HepG2 (cell line): ENCODE data around the gene ZNF19. TPM values are rescaled to one million over a fixed set of nuclear protein-coding genes. Genes with fewer than 3 reads are reported as not detected.

ENCODE experiments used
- ARID2 ChIP-seq: sonication (generic); formaldehyde crosslinking; IDR thresholded peaks from 2 replicates; pipeline ENCODE4 v1.8.1; 2022; ENCODE audit warnings: mild to moderate bottlenecking, missing genetic modification reagents, borderline replicate concordance
- EHMT2 ChIP-seq: fragments of 200-600 bp; sonication (generic); IDR thresholded peaks from 2 replicates; pipeline ENCODE4 v1.7.0; 2017; ENCODE audit warnings: antibody characterized with exemption, low read depth, low read length, borderline replicate concordance
- ETV6 ChIP-seq: sonication (generic); formaldehyde crosslinking; conservative IDR thresholded peaks from 2 replicates; pipeline ENCODE4 v1.4.0; 2020; ENCODE audit warnings: missing genetic modification reagents
- FOXA3 ChIP-seq: IDR thresholded peaks from 2 replicates; pipeline ENCODE4 v1.6.1; 2016; ENCODE audit warnings: missing genetic modification reagents, missing compliant biosample characterization
- GATA4 ChIP-seq: sonication (generic); IDR thresholded peaks from 2 replicates; pipeline ENCODE4 v1.6.1; 2016; ENCODE audit warnings: antibody characterized with exemption, low read depth, borderline replicate concordance
- GATAD1 ChIP-seq: IDR thresholded peaks from 2 replicates; pipeline ENCODE4 v1.6.1; 2016; ENCODE audit warnings: missing genetic modification reagents, missing compliant biosample characterization
- KLF15 ChIP-seq: sonication (generic); formaldehyde crosslinking; IDR thresholded peaks from 2 replicates; pipeline ENCODE4 v1.8.1; 2023; ENCODE audit warnings: borderline replicate concordance, mild to moderate bottlenecking, inconsistent platforms, missing genetic modification reagents, mixed read lengths
- MAFF ChIP-seq: IDR thresholded peaks from 2 replicates; pipeline ENCODE4 v1.6.1; 2011; ENCODE audit warnings: low read depth, low read length, improper control_type of control experiment
- MEIS1 ChIP-seq: sonication (generic); formaldehyde crosslinking; IDR thresholded peaks from 2 replicates; pipeline ENCODE4 v1.9.0; 2021; ENCODE audit warnings: mild to moderate bottlenecking, missing genetic modification reagents, moderate library complexity, borderline replicate concordance
- NFIB ChIP-seq: sonication (generic); formaldehyde crosslinking; IDR thresholded peaks from 2 replicates; pipeline ENCODE4 v1.9.0; 2021; ENCODE audit warnings: missing genetic modification reagents, mild to moderate bottlenecking, borderline replicate concordance
- PLRG1 ChIP-seq: fragments of 450-650 bp; conservative IDR thresholded peaks from 2 replicates; pipeline ENCODE4 v1.6.1; 2016
- ZBTB20 ChIP-seq: sonication (generic); formaldehyde crosslinking; IDR thresholded peaks from 2 replicates; pipeline ENCODE4 v1.8.1; 2023; ENCODE audit warnings: missing genetic modification reagents, low read depth, mild to moderate bottlenecking, borderline replicate concordance
- ZFAT ChIP-seq: sonication (generic); formaldehyde crosslinking; conservative IDR thresholded peaks from 2 replicates; pipeline ENCODE4 v1.8.1; 2023; ENCODE audit warnings: missing genetic modification reagents, inconsistent platforms
- ZFP36L1 ChIP-seq: sonication (generic); formaldehyde crosslinking; IDR thresholded peaks from 2 replicates; pipeline ENCODE4 v1.8.0; 2022; ENCODE audit warnings: mild to moderate bottlenecking, missing genetic modification reagents, moderate library complexity
- ZMYM4 ChIP-seq: sonication (generic); formaldehyde crosslinking; IDR thresholded peaks from 2 replicates; pipeline ENCODE4 v1.8.1; 2023; ENCODE audit warnings: mild to moderate bottlenecking, missing genetic modification reagents
- ZNF333 ChIP-seq: sonication (generic); formaldehyde crosslinking; IDR thresholded peaks from 2 replicates; pipeline ENCODE4 v1.4.0; 2020; ENCODE audit warnings: mild to moderate bottlenecking, missing genetic modification reagents, borderline replicate concordance
- ZNF34 ChIP-seq: sonication (generic); formaldehyde crosslinking; IDR thresholded peaks from 2 replicates; pipeline ENCODE4 v1.4.0; 2020; ENCODE audit warnings: mild to moderate bottlenecking, missing genetic modification reagents, borderline replicate concordance
- ZNF607 ChIP-seq: sonication (generic); formaldehyde crosslinking; IDR thresholded peaks from 2 replicates; pipeline ENCODE4 v1.5.1; 2020; ENCODE audit warnings: missing genetic modification reagents, mild to moderate bottlenecking, borderline replicate concordance
- ZNF614 ChIP-seq: IDR thresholded peaks from 2 replicates; pipeline ENCODE4 v1.6.1; 2018; ENCODE audit warnings: missing biosample characterization, missing genetic modification reagents, inconsistent platforms, borderline replicate concordance
- polyA plus RNA-seq, 8 experiments: library from polyadenylated mRNA; depleted of rRNA in 3 of 8; stranded (reverse) in 7 of 8; unstranded in 1 of 8; fragments of >200 nt; fragmentation: Illumina TruSeq in 4 of 8; extraction: Trizol in 4 of 8; gene quantifications; 2 replicates each; pipeline versions ENCODE4 v1.2.1 to v1.2.3, GENCODE V29; 2011 to 2016; ENCODE audit warnings: low read depth in 4 of 8, missing spikeins in 1 of 8, mixed read lengths in 1 of 8; ENCODE audit not compliant: insufficient read depth in 1 of 8
- total RNA-seq, 5 experiments: library from RNA; depleted of rRNA; stranded (reverse); fragments of >200 nt; fragmentation: Illumina TruSeq; extraction: Trizol; gene quantifications; 2 replicates each; pipeline ENCODE4 v1.2.3, GENCODE V29; 2016; ENCODE audit warnings: low read depth in 1 of 5
- TF ChIP-seq, protein P1 (sequence below): IDR thresholded peaks from 2 replicates; pipeline ENCODE4 v1.4.0; 2020; ENCODE audit warnings: mild to moderate bottlenecking, missing genetic modification reagents
- TF ChIP-seq, protein P2 (sequence below): sonication (generic); formaldehyde crosslinking; IDR thresholded peaks from 2 replicates; pipeline ENCODE4 v1.4.0; 2020; ENCODE audit warnings: missing genetic modification reagents, borderline replicate concordance

Gene ZNF19
- total and polyA plus RNA-seq, 2 of the 13 experiments (the other 11 are each of a cell fraction or from before 2014, with no cell fraction given): 3.2 to 5.8 TPM

DNA sequence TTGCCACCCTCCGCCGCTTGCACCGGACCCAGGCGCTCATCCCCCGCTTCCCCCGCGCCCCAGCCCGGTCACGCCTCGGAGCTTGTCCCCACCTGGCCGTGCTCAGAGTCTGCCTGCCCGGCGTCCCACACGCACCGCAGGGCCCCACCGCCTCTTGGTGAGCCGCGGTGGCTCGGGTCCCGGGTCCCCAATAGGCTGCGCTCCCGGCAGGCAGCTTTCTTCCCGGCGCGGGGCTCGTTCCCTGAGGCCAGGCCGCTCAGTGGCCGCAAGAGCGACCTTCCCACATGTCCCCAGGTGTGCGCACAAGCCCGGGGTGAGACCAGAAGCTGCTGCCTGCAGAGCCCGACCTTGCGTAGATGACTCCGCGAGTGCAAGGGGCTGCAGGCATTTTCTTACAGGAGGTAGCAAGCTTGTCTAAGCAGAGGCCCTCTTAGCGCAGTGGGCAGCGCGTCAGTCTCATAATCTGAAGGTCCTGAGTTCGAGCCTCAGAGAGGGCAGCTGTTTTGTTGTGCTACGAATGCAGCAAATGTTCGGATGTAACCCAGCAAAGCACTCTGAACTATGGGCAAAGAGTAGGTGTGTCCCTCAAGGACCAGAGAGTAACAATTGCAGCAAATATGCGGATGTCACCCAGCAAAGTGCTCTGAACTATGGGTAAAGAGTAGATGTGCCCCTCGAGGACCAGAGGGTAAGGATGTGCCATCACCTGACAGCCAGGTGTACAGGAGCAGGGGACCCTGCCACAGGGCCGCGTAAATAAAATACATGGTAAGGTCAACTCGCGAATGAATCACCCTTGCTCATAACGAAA, 62.9 kb downstream of the ZNF19 start (continued):
- TF ChIP-seq, protein P1, sequence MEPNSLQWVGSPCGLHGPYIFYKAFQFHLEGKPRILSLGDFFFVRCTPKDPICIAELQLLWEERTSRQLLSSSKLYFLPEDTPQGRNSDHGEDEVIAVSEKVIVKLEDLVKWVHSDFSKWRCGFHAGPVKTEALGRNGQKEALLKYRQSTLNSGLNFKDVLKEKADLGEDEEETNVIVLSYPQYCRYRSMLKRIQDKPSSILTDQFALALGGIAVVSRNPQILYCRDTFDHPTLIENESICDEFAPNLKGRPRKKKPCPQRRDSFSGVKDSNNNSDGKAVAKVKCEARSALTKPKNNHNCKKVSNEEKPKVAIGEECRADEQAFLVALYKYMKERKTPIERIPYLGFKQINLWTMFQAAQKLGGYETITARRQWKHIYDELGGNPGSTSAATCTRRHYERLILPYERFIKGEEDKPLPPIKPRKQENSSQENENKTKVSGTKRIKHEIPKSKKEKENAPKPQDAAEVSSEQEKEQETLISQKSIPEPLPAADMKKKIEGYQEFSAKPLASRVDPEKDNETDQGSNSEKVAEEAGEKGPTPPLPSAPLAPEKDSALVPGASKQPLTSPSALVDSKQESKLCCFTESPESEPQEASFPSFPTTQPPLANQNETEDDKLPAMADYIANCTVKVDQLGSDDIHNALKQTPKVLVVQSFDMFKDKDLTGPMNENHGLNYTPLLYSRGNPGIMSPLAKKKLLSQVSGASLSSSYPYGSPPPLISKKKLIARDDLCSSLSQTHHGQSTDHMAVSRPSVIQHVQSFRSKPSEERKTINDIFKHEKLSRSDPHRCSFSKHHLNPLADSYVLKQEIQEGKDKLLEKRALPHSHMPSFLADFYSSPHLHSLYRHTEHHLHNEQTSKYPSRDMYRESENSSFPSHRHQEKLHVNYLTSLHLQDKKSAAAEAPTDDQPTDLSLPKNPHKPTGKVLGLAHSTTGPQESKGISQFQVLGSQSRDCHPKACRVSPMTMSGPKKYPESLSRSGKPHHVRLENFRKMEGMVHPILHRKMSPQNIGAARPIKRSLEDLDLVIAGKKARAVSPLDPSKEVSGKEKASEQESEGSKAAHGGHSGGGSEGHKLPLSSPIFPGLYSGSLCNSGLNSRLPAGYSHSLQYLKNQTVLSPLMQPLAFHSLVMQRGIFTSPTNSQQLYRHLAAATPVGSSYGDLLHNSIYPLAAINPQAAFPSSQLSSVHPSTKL (CRISPR knock-in tag): peak; percentile 92
- 0 out of 2 replicates have a peak, but pooled peaks have one; percentile 64 for TF ChIP-seq ETV6 (CRISPR knock-in tag)
- peak; percentile 86 for TF ChIP-seq ZMYM4 (CRISPR knock-in tag)
- TF ChIP-seq ZFP36L1: peak; percentile 96
- 0 out of 2 replicates have a peak, but pooled peaks have one; percentile 82 for TF ChIP-seq ZNF333 (CRISPR knock-in tag)
- peak; percentile 98 for TF ChIP-seq ZNF614
- TF ChIP-seq MAFF: no peak
- TF ChIP-seq, protein P2, sequence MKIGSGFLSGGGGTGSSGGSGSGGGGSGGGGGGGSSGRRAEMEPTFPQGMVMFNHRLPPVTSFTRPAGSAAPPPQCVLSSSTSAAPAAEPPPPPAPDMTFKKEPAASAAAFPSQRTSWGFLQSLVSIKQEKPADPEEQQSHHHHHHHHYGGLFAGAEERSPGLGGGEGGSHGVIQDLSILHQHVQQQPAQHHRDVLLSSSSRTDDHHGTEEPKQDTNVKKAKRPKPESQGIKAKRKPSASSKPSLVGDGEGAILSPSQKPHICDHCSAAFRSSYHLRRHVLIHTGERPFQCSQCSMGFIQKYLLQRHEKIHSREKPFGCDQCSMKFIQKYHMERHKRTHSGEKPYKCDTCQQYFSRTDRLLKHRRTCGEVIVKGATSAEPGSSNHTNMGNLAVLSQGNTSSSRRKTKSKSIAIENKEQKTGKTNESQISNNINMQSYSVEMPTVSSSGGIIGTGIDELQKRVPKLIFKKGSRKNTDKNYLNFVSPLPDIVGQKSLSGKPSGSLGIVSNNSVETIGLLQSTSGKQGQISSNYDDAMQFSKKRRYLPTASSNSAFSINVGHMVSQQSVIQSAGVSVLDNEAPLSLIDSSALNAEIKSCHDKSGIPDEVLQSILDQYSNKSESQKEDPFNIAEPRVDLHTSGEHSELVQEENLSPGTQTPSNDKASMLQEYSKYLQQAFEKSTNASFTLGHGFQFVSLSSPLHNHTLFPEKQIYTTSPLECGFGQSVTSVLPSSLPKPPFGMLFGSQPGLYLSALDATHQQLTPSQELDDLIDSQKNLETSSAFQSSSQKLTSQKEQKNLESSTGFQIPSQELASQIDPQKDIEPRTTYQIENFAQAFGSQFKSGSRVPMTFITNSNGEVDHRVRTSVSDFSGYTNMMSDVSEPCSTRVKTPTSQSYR: peak; percentile 12; the same call in 1 of the 2 replicates
- no peak for TF ChIP-seq PLRG1
- peak; percentile 27 for TF ChIP-seq ZFAT (CRISPR knock-in tag)
- peak; percentile 94 for TF ChIP-seq ZNF607
- TF ChIP-seq FOXA3 (CRISPR knock-in tag): peak; percentile 80
- peak; percentile 71 for TF ChIP-seq GATAD1 (CRISPR knock-in tag)
- TF ChIP-seq ZNF34: peak; percentile 97
- peak; percentile 97 for TF ChIP-seq MEIS1
- no peak for TF ChIP-seq NFIB (CRISPR knock-in tag)
- TF ChIP-seq GATA4: no peak
- TF ChIP-seq EHMT2: 0 out of 2 replicates have a peak, but pooled peaks have one; percentile 14
- TF ChIP-seq ZBTB20: peak; percentile 53
- peak; percentile 77; the same call in 1 of the 2 replicates for TF ChIP-seq KLF15 (CRISPR knock-in tag)
- TF ChIP-seq ARID2 (CRISPR knock-in tag): no peak
